ENCODE results near the gene ZP2.
"Not testable (repeated sequence)": the region's sequence is repeated elsewhere in the genome, so short reads cannot be mapped to it uniquely, and the experiment has no call there.

Gene ZP2

DNA sequence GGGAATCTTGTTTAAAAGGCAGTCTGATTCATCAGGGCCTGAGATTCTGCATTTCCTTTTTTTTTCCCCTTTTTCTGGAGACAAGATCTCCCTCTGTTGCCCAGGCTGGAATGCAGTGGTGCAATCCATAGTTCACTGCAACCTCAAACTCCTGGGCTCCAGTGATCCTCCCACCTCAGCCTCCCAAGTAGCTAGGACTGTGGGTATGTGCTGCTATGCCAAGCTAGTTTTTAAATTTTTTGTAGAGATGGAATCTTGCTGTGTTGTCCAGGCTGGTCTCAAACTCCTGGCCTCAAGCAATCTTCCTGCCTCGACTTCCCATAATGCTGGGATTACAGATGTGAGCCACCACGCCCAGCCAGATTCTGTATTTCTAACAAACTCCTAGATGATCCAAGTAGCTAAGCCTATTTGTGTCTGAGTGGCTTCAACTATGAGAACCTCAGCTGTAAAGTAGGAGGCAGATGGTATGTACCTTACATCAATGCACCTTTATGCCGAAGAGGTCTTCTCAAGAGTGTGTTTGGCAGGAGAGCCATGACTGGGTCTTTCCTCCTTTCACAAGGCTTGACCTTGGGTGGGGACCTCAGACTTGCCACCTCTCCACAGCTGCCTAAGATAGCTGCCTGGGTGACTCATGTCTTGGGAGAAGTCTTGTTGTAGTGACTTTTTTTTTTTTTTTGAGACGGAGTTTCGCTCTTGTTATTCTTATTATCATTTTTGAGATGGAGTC, 42.0 kb downstream of the ZP2 start:
- no peak for DNase-seq

DNA sequence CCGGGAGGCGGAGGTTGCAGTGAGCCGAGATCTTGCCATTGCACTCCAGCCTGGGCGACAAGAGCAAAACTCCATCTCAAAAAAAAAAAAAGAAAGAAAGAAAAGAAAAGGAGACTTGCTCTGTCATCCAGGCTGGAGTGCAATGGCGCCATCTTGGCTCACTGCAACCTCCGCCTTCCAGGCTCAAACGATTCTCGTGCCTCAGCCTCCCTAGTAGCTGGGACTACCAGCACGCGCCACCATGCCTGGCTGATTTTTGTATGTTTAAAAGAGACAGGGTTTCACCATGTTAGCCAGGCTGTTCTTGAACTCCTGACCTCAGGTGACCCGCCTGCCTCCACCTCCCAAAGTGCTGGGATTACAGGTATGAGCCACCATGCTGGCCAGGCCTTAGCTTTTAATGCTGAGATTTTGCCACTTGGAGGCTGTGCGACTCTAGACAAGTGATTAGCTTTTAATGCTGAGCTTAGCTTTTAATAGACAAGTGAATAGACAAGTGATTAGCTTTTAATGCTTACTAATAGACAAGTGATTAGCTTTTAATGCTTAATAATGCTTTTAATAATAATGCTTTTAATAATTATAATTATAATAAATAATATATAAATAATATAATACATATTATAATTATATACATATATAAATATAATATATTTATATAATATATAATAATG, 43.3 kb downstream of the ZP2 start:
- peak; percentile 9 for DNase-seq

DNA sequence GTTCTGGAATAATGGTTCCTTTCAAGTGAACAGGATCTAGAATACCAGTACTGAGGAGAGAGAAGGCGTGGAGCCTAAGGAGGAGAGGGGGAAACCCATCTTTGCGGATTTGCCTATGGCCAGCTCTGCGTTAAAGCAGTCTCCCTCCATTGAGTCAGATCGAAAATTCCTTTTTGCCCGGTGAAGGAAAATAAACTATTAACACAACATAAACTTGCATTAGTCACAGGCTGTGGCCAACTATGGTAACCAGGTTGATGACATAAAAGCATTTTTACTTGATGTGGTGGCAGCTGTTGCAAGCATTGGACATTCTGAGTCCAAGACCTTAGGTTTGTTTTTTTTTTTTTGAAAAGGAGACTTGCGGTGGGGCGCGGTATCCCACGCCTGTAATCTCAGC, 44.0 kb downstream of the ZP2 start:
- no peak for DNase-seq

DNA sequence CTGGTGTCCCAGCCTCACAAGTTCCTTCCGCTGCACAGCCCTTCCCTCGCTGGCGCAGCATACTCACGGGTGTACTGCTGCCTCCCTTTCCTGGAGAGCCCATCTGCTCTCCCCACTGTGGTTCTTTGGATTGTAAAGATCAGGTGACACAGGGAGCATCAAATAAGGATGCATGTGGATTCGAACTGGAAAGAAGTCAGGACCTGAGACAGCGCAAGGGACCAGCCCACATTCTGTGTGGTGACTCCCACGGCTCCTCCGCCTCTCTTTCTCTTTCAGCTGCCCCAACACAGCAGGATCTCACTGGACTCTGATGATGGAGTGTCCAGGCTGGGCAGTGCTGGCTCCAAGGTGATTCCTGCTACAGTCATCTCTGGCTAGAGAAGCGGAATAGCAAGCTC, 44.8 kb downstream of the ZP2 start:
- no peak for DNase-seq

DNA sequence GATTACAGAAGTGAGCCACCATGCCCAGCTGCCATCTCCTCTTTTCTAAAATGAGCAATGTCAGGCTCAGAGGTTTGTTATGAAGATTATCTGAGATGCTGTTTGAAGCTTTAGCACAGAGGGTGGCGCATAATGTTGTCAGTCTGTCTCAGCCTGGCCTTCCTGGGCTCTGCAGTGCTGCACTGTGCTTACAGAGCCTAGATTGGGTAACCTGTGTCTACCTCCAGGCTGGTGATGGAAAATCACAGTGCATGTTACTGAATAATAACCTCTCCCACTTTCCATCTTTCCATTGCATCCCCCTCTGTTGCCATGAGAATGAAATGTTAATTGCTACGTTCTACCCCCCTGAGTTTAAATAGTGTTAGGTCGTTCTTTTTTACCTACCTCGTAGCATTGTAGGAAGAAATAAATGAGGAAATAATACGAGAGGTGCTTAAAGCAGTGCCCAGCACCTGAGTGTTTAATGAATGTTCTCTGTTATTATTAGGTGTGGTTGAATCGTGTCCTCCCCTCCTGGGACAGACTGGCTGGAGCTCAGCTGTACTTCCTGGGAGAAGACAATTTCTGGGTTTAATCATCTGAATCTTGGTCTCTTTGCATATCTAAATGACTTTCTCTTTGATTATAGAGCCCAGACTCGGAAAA, 46.7 kb downstream of the ZP2 start:
- DNase-seq, result no peak

DNA sequence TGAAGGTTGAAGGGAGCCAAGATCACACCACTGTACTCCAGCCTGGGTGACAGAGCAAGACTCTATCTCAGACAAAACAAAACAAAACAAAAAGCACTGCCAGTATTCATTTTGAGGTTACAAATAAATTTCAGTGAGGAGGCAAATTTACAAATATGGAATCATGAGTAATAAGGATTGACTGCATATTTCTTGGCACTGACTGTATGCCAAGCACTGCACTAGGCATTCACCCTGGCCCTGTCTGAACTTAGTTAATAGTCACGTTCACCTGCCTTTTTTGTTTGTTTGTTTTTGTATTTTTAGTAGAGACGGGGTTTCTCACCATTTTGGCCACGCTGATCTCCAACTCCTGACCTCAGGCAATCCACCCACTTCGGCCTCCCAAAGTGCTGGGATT, 47.8 kb downstream of the ZP2 start:
- no peak for DNase-seq

DNA sequence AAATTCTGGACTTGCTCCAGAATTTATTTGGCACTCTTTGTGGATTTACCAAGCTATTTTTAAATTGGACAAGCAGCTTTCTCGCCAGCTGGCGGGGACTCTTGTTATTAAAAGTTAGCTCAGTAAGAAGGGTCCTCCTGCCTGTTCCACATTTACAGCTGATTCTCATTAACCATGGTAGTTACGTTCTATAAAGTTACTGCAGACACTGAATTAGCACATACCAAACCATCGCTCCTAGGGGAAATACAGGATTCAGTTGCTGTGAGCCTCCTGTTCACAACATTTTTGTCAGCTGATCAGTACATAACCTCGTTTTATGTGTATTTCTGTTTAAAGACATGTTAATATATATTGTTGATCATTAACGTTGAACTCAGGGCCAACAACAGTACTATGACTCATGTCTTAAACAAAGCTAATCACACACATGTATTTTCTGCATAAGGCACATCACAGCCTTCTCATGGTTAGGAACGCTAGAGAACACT, 48.7 kb downstream of the ZP2 start:
- DNase-seq, result no peak

DNA sequence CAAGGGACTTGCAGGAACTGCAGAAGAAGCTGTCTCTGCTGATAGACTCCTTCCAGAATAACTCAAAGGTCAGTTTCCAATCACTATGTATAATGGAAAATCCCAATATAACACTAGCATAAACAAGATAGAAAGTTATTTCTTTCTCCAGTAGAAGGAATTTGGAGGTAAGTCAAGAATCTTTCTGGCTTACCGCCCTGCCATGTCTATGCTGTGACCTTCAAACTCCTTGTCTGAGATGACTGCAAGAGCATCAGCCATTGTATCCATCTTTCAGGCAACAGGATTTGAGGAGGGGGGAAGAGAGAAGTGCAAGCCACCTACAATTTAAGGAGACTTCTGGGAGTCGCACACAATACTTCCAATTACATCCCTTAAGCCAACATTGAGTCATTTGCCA, 50.2 kb downstream of the ZP2 start:
- no peak for DNase-seq

DNA sequence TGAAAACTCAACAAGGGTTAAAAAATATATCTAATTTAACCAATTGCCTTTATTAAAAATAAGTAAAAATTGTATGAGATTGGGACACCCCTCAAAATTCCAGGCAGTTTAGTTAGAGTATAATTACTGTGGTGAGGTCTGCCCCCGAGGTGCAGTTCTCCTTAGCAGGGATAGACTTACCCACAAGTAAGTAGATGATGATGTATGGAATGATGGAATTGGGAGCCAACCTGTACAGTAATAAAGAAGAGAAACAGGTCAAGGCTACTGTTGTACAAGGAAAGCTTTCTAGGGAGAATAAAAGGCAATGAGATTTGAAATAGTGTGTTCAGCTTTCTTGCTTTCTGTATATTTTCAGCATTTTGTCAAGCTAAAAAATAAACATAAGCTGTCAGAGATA, 51.1 kb downstream of the ZP2 start:
- DNase-seq, result no peak

DNA sequence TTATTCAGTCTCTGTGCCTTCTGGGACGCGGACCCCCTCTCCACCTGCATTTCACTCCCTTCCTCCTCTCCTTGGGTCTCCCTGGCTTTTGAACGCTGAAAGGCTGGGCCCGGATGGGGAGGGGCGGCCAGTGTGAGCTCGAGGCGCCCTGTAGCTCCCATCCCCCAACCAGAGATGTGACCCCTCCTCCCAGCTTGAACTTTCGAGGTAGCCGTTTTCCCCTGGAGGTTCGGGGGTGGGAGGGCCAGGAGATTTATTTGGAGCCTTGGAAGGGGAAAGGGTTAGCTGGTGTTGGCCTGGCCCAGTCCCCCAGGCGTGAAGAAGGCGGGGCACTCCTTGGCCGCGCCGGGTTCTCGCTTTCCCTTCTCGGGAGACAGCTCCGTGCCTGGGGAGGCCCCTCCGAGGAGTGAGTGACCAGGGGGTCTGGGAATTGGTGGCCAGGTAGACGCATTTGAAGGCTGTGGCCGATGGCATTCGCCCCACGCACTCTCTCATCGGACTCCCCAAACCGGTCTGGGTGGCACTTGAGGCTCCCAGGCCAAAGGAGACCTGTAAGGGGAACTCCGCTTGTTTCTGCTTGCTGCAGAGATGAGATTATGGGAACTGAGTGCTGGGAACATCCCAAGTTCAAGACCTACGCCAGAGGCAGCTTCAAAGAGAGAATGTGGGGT, 52.0 kb downstream of the ZP2 start:
- DNase-seq, result no peak

DNA sequence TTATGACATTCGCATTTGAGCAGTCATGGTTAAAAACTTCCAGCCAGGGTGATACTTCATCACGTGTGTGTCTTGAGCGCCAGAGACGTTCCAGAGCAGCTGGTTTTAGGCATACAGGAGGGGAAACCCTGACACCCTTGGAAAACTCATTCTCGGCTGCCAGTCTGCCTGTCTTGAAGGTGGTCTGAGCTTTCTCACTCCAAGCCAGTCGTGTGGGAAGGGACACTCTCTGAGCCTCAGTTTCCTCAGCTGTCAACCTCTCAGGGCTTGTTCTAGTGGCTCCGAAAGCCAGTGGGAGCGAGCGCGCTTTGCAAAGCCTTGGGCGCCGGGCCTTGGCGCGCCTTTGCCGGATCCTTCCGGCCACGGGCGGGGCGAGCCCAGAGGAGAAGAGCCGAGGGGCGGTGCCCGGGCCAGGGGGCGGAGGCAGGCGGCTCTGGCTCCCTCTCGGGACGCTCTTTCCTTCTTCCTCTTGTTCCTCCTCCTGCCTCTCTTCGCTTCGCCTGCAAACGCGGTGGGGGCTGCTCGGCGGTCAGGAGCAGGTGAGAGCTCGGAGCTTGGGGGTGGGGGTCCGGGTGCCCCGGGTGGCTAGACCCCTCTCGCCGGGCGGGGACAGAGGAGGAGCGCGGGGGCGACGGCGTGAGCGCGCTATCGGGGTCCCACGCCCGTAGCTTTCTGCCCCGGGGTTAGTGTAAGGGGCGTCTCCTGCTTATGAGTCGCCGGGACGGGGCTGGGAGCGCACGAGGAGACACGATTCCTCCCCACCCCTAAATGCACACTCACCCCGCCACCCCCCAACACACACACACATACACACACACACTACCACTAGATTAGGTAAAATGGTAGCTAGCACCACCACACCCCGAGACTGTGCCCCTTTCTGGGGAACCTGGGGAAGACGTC, 52.9 kb downstream of the ZP2 start, which contains the start of gene LDAF1:
LDAF1 (plus strand) TSS at position 467 of the 903 bp plus-strand sequence. CDS start 2,509 bp downstream, outside the sequence.
- peak; percentile 72 for DNase-seq

DNA sequence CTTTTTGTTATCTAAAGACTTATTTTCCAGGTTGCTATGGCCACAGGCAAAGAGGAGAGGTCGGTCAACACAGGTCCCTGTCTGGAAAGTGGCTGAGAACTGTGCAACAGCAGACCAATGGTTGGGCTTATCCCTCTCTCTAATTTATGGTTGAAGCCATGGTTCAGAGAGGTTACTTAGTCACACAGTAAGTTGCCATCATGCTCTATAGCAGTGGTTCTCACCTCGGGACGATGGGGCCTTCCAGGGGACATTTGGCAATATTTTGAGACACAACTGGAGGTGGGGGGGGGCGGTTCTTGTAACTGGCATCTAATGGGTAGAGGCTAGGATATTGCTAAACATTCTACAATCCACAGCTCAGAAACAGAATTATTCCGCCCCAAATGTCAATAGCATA, 53.7 kb downstream of the ZP2 start:
- DNase-seq, result no peak

DNA sequence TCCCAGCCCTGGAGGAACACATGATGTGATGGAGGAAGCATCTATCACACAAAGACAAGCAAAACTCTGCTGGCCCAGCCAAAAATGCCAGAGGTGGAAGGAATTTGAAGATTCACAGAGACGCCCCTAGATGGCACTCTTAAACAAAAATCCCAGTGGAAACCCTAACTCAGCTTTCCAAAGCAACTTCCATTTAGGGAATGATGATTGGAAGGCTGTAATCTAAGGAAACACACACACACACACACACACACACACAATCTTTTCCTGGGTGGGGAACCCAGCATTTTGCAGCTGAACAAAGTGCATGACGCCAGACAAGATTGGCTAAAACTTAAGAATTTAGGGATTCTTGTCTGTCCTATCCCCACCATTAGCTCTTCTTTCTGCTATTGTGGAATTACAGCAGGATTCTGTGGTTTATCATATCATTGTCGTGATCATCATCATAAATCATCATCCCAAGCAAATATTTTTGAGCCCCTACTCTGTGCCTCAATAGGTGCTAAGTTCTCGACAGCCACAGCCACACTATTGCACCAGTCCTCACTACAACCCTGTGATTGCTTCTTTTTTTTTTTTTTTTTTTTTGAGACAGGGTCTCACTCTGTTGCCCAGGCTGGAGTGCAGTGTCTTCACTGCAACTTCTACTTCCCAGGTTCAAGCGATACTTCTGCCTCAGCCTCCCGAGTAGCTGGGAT, 54.5 kb downstream of the ZP2 start:
- no peak for DNase-seq

DNA sequence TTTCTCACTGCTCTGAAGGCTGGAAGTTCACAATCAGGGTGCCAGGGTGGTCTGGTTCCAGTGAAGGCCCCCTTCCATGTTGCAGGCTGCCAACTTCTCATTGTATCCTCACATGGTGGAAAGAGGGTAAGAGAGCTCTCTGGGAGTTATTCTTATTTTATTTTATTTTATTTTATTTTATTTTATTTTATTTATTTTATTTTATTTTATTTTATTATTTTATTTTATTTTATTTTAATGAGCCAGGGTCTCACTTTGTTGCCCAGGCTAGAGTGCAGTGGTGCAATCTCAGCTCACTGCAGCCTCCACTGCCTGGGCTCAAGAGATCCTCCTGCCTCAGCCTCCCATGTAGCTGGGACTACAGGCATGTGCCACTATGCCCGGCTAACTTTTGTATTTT, 55.4 kb downstream of the ZP2 start:
- not testable (repeated sequence) for DNase-seq

DNA sequence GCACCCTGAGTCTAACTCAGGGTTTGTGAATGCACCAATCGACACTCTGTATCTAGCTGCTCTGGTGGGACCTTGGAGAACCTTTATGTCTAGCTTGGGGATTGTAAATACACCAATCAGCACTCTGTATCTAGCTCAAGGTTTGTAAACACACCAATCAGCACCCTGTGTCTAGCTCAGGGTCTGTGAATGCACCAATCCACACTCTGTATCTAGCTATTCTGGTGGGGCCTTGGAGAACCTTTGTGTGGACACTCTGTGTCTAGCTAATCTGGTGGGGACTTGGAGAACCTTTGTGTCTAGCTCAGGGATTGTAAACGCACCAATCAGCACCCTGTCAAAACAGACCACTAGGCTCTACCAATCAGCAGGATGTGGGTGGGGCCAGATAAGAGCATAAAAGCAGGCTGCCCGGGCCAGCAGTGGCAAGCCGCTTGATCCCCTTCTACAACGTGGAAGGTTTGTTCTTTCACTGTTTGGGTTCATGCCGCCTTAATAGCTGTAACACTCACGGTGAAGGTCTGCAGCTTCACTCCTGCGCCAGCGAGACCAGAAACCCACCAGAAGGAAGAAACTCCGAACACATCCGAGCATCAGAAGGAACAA, 58.1 kb downstream of the ZP2 start:
- DNase-seq, result not testable (repeated sequence)

DNA sequence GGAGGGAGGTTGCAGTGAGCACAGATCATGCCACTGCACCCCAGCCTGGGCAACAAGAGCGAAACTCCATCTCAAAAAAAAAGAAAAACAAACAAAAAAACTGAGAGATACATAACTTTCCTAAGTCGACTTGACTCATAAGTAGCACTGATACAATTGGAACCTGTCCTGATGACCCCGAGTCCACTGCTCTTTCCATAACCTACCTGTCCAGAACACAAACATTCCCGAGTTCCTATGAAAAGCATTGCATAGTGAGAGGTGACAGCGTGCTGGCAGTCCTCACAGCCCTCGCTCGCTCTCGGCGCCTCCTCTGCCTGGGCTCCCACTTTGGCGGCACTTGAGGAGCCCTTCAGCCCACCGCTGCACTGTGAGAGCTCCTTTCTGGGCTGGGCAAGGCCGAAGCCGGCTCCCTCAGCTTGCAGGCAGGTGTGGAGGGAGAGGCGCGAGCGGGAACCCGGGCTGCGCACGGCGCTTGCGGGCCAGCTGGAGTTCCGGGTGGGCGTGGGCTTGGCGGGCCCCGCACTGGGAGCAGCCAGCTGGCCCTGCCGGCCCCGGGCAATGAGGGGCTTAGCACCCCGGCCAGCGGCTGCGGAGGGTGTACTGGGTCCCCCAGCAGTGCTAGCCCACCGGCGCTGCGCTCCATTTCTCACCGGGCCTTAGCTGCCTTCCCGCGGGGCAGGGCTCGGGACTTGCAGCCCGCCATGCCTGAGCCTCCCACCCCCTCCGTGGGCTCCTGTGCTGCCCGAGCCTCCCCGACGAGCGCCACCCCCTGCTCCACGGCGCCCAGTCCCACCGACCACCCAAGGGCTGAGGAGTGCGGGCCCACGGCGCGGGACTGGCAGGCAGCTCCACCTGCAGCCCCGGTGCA, 59.0 kb downstream of the ZP2 start:
- DNase-seq, result not testable (repeated sequence)

DNA sequence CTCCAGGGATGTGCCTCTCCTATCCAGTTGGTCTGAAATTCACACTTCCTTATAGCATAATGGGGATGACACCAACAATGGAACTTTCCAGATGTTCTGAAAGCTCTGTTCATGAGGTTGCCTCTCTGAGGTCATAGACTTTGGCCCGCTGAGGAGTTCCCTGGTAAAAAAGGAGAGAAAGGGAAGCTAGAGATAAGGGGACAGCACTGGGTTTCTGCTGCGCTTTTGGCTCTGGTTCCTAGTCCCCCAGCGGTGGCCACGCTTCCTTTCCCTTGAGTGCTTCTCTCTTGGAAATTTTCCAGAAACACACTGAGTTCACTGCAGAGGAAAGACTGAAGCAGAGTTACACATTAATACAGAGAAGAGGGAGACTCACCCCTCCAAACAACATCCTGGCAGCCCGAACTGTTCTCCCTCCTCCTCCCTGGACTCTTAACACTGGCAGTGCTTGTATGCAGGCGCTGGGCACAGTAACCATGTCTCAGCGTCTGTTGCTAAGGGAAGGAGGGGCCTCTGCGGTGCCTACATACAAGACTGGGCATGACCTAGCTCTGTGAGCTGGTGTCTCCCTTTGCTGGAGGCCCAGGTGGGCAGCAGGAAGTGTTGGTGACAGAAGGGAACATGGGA, 60.9 kb downstream of the ZP2 start, which contains the start of gene DNAH3:
DNAH3 (minus strand) TSS at position 472 of the 627 bp plus-strand sequence. CDS start 527 bp downstream, outside the sequence.
- DNase-seq, result no peak

Measured in stimulated activated CD4-positive, alpha-beta T cell treated with anti-CD3 and anti-CD28 coated beads, Interleukin-1b, Interleukin-23, amount 100 ng/mL, for 48 hours (primary cell).